Hepatocyte (in vitro differentiated cells): ENCODE measurements around the gene PBX3.

Source experiments
- CTCF ChIP-seq: fragments of 200-600 bp; sonication (generic); IDR thresholded peaks from 2 replicates; pipeline ENCODE4 v1.5.1; 2016; ENCODE audit warnings: antibody characterized with exemption, mild to moderate bottlenecking; ENCODE audit not compliant: poor library complexity
- EZH2 ChIP-seq: fragments of 200-600 bp; sonication (generic); IDR thresholded peaks from 2 replicates; pipeline ENCODE4 v1.6.1; 2016; ENCODE audit warnings: antibody characterized with exemption, mild to moderate bottlenecking, borderline replicate concordance

DNA sequence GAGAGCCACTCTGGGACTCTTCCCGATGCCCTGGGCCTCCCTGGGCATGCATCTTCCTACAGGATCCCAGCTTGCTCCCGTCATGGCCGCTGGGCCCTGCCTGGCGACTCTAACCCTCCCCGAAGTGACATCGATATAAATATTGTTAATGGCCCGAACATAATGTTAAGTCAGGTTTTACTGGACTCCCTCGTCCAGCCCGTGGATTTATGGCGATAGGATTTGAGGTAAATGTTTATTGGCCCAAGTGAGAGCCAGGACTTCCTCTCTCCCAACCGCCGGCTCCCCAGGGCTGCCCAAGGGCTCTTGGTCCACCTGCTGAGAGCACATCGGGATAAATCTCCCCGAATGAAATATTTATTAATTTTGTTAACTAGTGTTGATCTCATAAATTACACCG, 246.3 kb downstream of the PBX3 start:
- TF ChIP-seq EZH2 (no peak), CTCF (no peak)
